ENCODE results near the gene PPP6R2.
"Not testable (repeated sequence)": the region's sequence is repeated elsewhere in the genome, so short reads cannot be mapped to it uniquely, and the experiment has no call there.

The PPP6R2 gene

DNA sequence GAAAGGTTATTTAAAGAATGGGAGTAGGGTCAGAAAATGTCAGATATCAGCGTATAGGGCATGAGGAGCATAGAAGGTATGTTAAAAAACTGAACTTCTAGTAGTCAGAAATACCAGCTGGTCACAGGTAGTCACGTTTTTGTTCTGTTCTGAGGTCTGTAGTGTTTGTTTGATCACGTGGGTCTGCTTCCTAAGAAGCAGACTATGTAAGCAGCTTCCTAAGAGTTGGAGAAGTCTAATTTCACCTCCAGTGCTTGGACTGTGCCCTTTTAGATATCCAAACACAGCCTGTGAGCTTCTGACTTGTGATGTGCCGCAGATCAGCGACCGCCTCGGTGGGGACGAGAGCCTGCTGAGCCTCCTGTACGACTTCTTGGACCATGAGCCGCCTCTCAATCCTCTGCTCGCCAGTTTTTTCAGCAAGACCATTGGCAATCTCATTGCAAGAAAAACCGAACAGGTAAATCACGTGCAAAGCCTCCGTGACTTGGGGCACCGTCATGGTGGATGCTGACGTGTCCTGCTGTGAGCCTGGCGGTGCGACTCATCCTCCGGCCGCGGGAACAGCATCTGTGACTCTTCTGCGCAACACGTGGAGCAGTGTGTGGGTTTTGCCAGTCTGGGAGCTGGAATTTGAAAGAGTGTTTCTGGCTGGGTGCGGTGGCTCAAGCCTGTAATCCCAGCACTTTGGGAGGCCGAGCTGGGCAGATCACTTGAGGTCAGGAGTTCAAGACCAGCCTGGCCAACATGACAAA, 63.5 kb downstream of the PPP6R2 start:
- H3K36me3 ChIP-seq (ENCODE audit: control insufficient read depth, insufficient read depth, low read length) = no peaks in the 10 kb centered on the region

DNA sequence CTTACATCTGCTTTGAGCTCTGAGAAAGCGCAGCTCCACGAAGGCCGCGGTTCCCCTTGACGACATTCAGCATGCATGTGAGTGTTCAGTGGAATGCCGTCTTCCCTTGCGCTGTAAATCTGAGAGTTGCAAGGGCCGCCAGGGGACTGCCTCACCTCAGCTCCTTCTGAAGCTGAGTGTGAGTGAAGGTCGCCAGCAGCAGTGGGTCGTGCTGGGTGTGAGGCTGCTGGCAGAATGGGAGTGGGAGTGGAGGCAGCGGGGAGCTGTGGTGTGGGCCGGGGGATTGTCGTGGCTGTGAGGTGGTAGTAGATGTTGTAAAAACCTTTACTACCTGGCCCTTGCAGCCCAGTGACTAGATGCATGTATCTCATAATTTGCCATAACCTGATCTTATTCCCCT, 65.2 kb downstream of the PPP6R2 start:
- Histone ChIP-seq H3K9ac (ENCODE audit: low read length) (no peak overlapping the region), H2BK15ac (replicated peaks; ENCODE audit: low read depth) (no peak overlapping the region), H4K5ac (ENCODE audit: low read length) (no peak overlapping the region), H3K79me1 (ENCODE audit: low read length) (peaks cover 2% of the 10 kb centered on the region), H4K8ac (ENCODE audit: low read depth, low read length) (no peak overlapping the region), H3K4me2 (ENCODE audit: low read length) (no peak overlapping the region), H3K79me2 (ENCODE audit: control insufficient read depth, insufficient read depth, low read length) (no peaks in the 10 kb centered on the region), H2AK5ac (ENCODE audit: low read length) (no peak overlapping the region), H3K27me3 (ENCODE audit: insufficient read depth, low read length, poor library complexity) (no peaks in the 10 kb centered on the region), H3K4me1 (ENCODE audit: control insufficient read depth, low read depth, low read length) (no peaks in the 10 kb centered on the region), H3K36me3 (ENCODE audit: control insufficient read depth, insufficient read depth, low read length) (no peaks in the 10 kb centered on the region), H3K23ac (ENCODE audit: low read length) (no peak overlapping the region), H3K56ac (ENCODE audit: low read length) (no peak overlapping the region), H2BK5ac (ENCODE audit: low read length) (no peak overlapping the region), H3K18ac (ENCODE audit: low read length) (no peak overlapping the region), H3K27ac (ENCODE audit: low read depth, low read length) (no peak overlapping the region), H2BK120ac (ENCODE audit: low read depth, low read length) (no peak overlapping the region), H3K4ac (ENCODE audit: low read depth, low read length) (no peak overlapping the region), H3K4me3 (ENCODE audit: low read length) (no peak overlapping the region)
- no peak for DNase-seq
- no CpG with 5 or more reads among the region's 13 CpGs for WGBS (ENCODE audit: extremely low coverage, insufficient coverage, low lambda C conversion rate)

More for the DNA sequence above, 63.5 kb downstream of the PPP6R2 start:
- Histone ChIP-seq H2AK5ac (ENCODE audit: low read length) (no peak overlapping the region), H3K4me1 (ENCODE audit: control insufficient read depth, low read depth, low read length) (no peaks in the 10 kb centered on the region), H3K4me2 (ENCODE audit: low read length) (no peak overlapping the region), H2BK5ac (ENCODE audit: low read length) (no peak overlapping the region), H4K5ac (ENCODE audit: low read length) (no peak overlapping the region), H3K18ac (ENCODE audit: low read length) (no peak overlapping the region), H3K79me2 (ENCODE audit: control insufficient read depth, insufficient read depth, low read length) (no peaks in the 10 kb centered on the region), H3K23ac (ENCODE audit: low read length) (no peak overlapping the region), H2BK120ac (ENCODE audit: low read depth, low read length) (no peak overlapping the region), H3K79me1 (ENCODE audit: low read length) (peaks cover 2% of the 10 kb centered on the region), H4K8ac (ENCODE audit: low read depth, low read length) (no peak overlapping the region), H3K9ac (ENCODE audit: low read length) (no peak overlapping the region), H3K27me3 (ENCODE audit: insufficient read depth, low read length, poor library complexity) (no peaks in the 10 kb centered on the region), H3K27ac (ENCODE audit: low read depth, low read length) (no peak overlapping the region), H2BK15ac (replicated peaks; ENCODE audit: low read depth) (no peak overlapping the region), H3K4me3 (ENCODE audit: low read length) (no peak overlapping the region), H3K56ac (ENCODE audit: low read length) (no peak overlapping the region), H3K4ac (ENCODE audit: low read depth, low read length) (no peak overlapping the region)
- no CpG with 5 or more reads among the region's 25 CpGs for WGBS (ENCODE audit: extremely low coverage, insufficient coverage, low lambda C conversion rate)
- DNase-seq = no peak

DNA sequence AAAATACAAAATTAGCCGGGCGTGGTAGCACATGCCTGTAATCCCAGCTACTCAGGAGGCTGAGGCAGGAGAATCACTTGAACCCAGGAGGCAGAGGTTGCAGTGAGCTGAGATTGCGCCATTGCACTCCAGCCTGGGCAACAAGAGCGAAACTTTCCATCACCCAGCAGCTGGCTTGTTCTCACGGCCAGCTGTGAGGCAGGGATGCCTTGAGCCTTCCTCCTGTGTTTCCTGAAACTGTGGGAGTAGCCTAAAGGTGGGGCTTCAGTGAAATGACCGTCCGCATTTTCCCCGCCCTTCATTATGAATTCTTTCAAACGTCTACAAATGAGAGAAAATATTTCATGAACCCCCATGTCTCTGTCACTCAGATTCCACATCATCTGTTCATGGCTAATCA, 65.8 kb downstream of the PPP6R2 start:
- not testable (repeated sequence) for H2BK120ac ChIP-seq (ENCODE audit: low read depth, low read length); H2AK5ac ChIP-seq (ENCODE audit: low read length); H3K4me3 ChIP-seq (ENCODE audit: low read length); H3K56ac ChIP-seq (ENCODE audit: low read length); H3K23ac ChIP-seq (ENCODE audit: low read length); DNase-seq; H3K79me1 ChIP-seq (ENCODE audit: low read length); H4K5ac ChIP-seq (ENCODE audit: low read length); H3K36me3 ChIP-seq (ENCODE audit: control insufficient read depth, insufficient read depth, low read length); H3K18ac ChIP-seq (ENCODE audit: low read length); H3K4me2 ChIP-seq (ENCODE audit: low read length); H4K8ac ChIP-seq (ENCODE audit: low read depth, low read length); H3K4ac ChIP-seq (ENCODE audit: low read depth, low read length); H2BK5ac ChIP-seq (ENCODE audit: low read length); H3K27ac ChIP-seq (ENCODE audit: low read depth, low read length); H2BK15ac ChIP-seq (replicated peaks; ENCODE audit: low read depth); H3K9ac ChIP-seq (ENCODE audit: low read length); H3K4me1 ChIP-seq (ENCODE audit: control insufficient read depth, low read depth, low read length); H3K79me2 ChIP-seq (ENCODE audit: control insufficient read depth, insufficient read depth, low read length); H3K27me3 ChIP-seq (ENCODE audit: insufficient read depth, low read length, poor library complexity)
- WGBS (ENCODE audit: extremely low coverage, insufficient coverage, low lambda C conversion rate) = no CpG with 5 or more reads among the region's 9 CpGs

DNA sequence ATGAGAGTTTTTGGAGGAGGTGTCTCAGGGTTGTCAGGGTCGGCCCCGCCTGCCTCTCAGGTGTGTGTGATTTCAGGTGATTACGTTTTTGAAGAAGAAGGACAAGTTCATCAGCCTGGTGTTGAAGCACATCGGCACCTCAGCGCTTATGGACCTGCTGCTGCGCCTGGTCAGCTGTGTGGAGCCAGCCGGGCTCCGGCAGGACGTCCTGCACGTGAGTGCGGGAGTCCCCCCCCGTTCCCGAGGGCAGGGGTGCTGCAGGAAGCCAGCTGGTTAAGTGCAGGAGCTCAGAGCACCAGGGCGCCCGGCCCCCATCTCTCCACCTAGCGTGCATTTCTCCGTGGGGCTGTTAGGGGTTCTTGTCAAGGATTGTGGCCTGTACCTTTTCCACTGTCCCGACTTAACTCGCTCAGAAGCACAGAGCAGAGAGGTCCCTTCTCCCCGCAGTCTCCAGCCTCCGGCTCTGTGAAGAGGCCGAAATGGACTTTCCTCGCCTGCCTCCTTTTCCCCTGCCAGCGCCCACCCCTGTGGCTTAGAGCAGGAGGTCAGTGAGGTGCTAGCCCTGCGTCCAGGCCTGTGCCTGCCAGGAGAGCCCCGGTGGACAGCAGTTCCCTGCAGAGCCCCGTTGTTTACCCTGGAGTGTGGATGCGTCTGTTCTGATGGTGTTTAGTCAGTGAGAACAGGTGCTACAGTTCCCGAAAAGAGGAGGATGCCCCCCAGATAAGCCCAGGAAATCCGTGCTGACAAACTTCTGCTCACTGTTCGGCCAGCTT, 71.5 kb downstream of the PPP6R2 start:
- no peaks in the 10 kb centered on the region for H3K27me3 ChIP-seq (ENCODE audit: insufficient read depth, low read length, poor library complexity)
- no peak overlapping the region for H3K18ac ChIP-seq (ENCODE audit: low read length)
- H3K56ac ChIP-seq (ENCODE audit: low read length) = no peak overlapping the region
- no peak overlapping the region for H3K9ac ChIP-seq (ENCODE audit: low read length)
- DNase-seq = no peak
- H4K8ac ChIP-seq (ENCODE audit: low read depth, low read length) = no peak overlapping the region
- no peaks in the 10 kb centered on the region for H3K4me1 ChIP-seq (ENCODE audit: control insufficient read depth, low read depth, low read length)
- no peaks in the 10 kb centered on the region for H3K79me1 ChIP-seq (ENCODE audit: low read length)
- no peak overlapping the region for H3K27ac ChIP-seq (ENCODE audit: low read depth, low read length)
- no peak overlapping the region for H3K4me2 ChIP-seq (ENCODE audit: low read length)
- H3K36me3 ChIP-seq (ENCODE audit: control insufficient read depth, insufficient read depth, low read length) = peaks cover 13% of the 10 kb centered on the region
- H2AK5ac ChIP-seq (ENCODE audit: low read length) = no peak overlapping the region
- no peak overlapping the region for H2BK120ac ChIP-seq (ENCODE audit: low read depth, low read length)
- no peak overlapping the region for H3K23ac ChIP-seq (ENCODE audit: low read length)
- H3K4ac ChIP-seq (ENCODE audit: low read depth, low read length) = no peak overlapping the region
- no peak overlapping the region for H4K5ac ChIP-seq (ENCODE audit: low read length)
- H2BK15ac ChIP-seq (replicated peaks; ENCODE audit: low read depth) = no peak overlapping the region
- no CpG with 5 or more reads among the region's 31 CpGs for WGBS (ENCODE audit: extremely low coverage, insufficient coverage, low lambda C conversion rate)
- no peak overlapping the region for H3K4me3 ChIP-seq (ENCODE audit: low read length)
- H2BK5ac ChIP-seq (ENCODE audit: low read length) = no peak overlapping the region
- no peaks in the 10 kb centered on the region for H3K79me2 ChIP-seq (ENCODE audit: control insufficient read depth, insufficient read depth, low read length)

DNA sequence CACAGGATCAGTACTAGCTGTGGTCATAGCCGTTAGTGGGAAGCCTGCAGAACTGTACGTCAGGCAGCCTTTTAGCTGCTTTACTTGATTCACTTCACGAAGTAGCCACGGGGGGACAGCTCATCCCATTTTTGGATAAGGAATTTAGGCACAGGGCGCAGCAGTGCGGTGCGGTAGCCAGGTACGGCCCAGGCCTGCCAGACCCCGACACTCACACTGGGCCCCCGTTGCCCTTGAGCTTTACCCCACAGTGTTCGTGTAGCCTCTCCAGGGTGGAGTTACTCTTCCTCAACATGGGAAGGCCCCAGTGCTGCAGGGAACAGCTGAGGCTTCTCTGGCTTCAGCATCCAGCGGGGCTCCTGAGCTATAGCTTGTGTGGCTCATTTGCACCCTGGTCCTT, 72.3 kb downstream of the PPP6R2 start:
- no peak overlapping the region for H3K4ac ChIP-seq (ENCODE audit: low read depth, low read length)
- no peak overlapping the region for H3K56ac ChIP-seq (ENCODE audit: low read length)
- no peak overlapping the region for H4K8ac ChIP-seq (ENCODE audit: low read depth, low read length)
- H2BK5ac ChIP-seq (ENCODE audit: low read length) = no peak overlapping the region
- H3K79me1 ChIP-seq (ENCODE audit: low read length) = no peaks in the 10 kb centered on the region
- no peak overlapping the region for H2BK15ac ChIP-seq (replicated peaks; ENCODE audit: low read depth)
- no peak overlapping the region for H2BK120ac ChIP-seq (ENCODE audit: low read depth, low read length)
- no peak overlapping the region for H3K9ac ChIP-seq (ENCODE audit: low read length)
- peaks cover 15% of the 10 kb centered on the region for H3K36me3 ChIP-seq (ENCODE audit: control insufficient read depth, insufficient read depth, low read length)
- no peaks in the 10 kb centered on the region for H3K4me1 ChIP-seq (ENCODE audit: control insufficient read depth, low read depth, low read length)
- no peak overlapping the region for H3K23ac ChIP-seq (ENCODE audit: low read length)
- H4K5ac ChIP-seq (ENCODE audit: low read length) = no peak overlapping the region
- H3K18ac ChIP-seq (ENCODE audit: low read length) = no peak overlapping the region
- no peak overlapping the region for H2AK5ac ChIP-seq (ENCODE audit: low read length)
- WGBS (ENCODE audit: extremely low coverage, insufficient coverage, low lambda C conversion rate) = no CpG with 5 or more reads among the region's 12 CpGs
- H3K4me3 ChIP-seq (ENCODE audit: low read length) = no peak overlapping the region
- no peak overlapping the region for H3K4me2 ChIP-seq (ENCODE audit: low read length)
- no peak overlapping the region for H3K27ac ChIP-seq (ENCODE audit: low read depth, low read length)
- DNase-seq = no peak
- H3K27me3 ChIP-seq (ENCODE audit: insufficient read depth, low read length, poor library complexity) = no peaks in the 10 kb centered on the region
- no peaks in the 10 kb centered on the region for H3K79me2 ChIP-seq (ENCODE audit: control insufficient read depth, insufficient read depth, low read length)

Measured in mesendoderm (in vitro differentiated cells).